ENCODE results near the gene SEMG1. TPM values are rescaled to one million over a fixed set of nuclear protein-coding genes. Genes with fewer than 3 reads are reported as not detected.

Gene SEMG1
- total RNA-seq, result not detected

GRCh38 chr20:45206725-45207124 is at the start of gene SEMG1:
TSS of gene SEMG1 (plus strand) at chr20:45207033. CDS start at chr20:45207054, 21 bp downstream.

GRCh38 chr20:45174434-45175364 is 32.1 kb upstream of the SEMG1 start, which contains the start of gene PI3:
TSS of gene PI3 (plus strand) at chr20:45174902. CDS start at chr20:45174923, 21 bp downstream.

GRCh38 chr20:45221076-45221475 is 14.2 kb downstream of the SEMG1 start, which contains the start of gene SEMG2:
TSS of gene SEMG2 (plus strand) at chr20:45221373. CDS start at chr20:45221390, 17 bp downstream.

GRCh38 chr20:45254383-45255262 is 47.8 kb downstream of the SEMG1 start, which contains the start of gene SLPI:
TSS of gene SLPI (minus strand) at chr20:45254564. CDS start at chr20:45254543, 21 bp downstream.

Other genes starting within 250 kb of the SEMG1 start
- gene TOMM34, start 246.6 kb upstream of the SEMG1 start, total RNA-seq, result 9.2 TPM
- 31.6 TPM for gene STK4, start 240.5 kb upstream of the SEMG1 start, total RNA-seq
- 3.0 TPM for gene KCNS1, start 105.9 kb upstream of the SEMG1 start, total RNA-seq
- gene WFDC5, start 91.9 kb upstream of the SEMG1 start, total RNA-seq, result not detected
- not detected for gene WFDC12, start 82.6 kb upstream of the SEMG1 start, total RNA-seq
- gene PI3, start 32.1 kb upstream of the SEMG1 start, total RNA-seq, result not detected
- not detected for gene SEMG2, start 14.3 kb downstream of the SEMG1 start, total RNA-seq
- not detected for gene SLPI, start 47.5 kb downstream of the SEMG1 start, total RNA-seq
- gene RBPJL, start 99.8 kb downstream of the SEMG1 start, total RNA-seq, result not detected
- gene MATN4, start 101.3 kb downstream of the SEMG1 start, total RNA-seq, result 4.8 TPM
- gene SDC4, start 141.4 kb downstream of the SEMG1 start, total RNA-seq, result 5.3 TPM
- 39.4 TPM for gene SYS1, start 156.1 kb downstream of the SEMG1 start, total RNA-seq
- gene TP53TG5, start 171.3 kb downstream of the SEMG1 start, total RNA-seq, result not detected
- gene DBNDD2, start 201.3 kb downstream of the SEMG1 start, total RNA-seq, result 15.9 TPM
- 25.8 TPM for gene PIGT, start 209.1 kb downstream of the SEMG1 start, total RNA-seq

Measured in diencephalon (tissue), 1 donor.